ENCODE data around the gene SPATA31D1. TPM values are rescaled to one million over a fixed set of nuclear protein-coding genes. Genes with fewer than 3 reads are reported as not detected.

SPATA31D1 gene
- total and polyA plus RNA-seq, 2 of the 13 experiments (the other 11 are each of a cell fraction or from before 2014, with no cell fraction given): not detected

- Histone ChIP-seq H3K4me1 (ENCODE audit: insufficient read depth, low read length) (no peaks in the 10 kb centered on the region), H3K4me3 (replicated peaks in 1 of 3; ENCODE audit: insufficient read depth in 1 of 3, low read depth in 2 of 3, low read length in 3 of 3) (no peak overlapping the region), H3K9me3 (ENCODE audit: low read length) (no peaks in the 10 kb centered on the region), H3K79me2 (ENCODE audit: insufficient read depth, low read length) (no peaks in the 10 kb centered on the region), H3K9ac (ENCODE audit: insufficient read depth, low read depth, low read length) (no peak overlapping the region), H4K20me1 (ENCODE audit: insufficient read depth, low read length) (no peaks in the 10 kb centered on the region), H3K27me3 (ENCODE audit: control insufficient read depth in 1 of 2, insufficient read depth in 2 of 2, low read length in 2 of 2) (no peaks in the 10 kb centered on the region), H3K36me3 (replicated peaks in 1 of 2; ENCODE audit: control insufficient read depth in 1 of 2, insufficient read depth in 2 of 2, low read length in 2 of 2) (no peaks in the 10 kb centered on the region), H3K4me2 (ENCODE audit: low read depth, low read length) (no peak overlapping the region), H2AFZ (ENCODE audit: low read length) (no peak overlapping the region), H3K27ac (ENCODE audit: extremely low read length, insufficient read depth, low read length) (no peak overlapping the region)
- no peak for DNase-seq (ENCODE audit: low spot score)
- ATAC-seq: no peak
- TF ChIP-seq SRF (IDR thresholded peaks at IDR 0.05; ENCODE audit: low read depth, low read length): no peak
- TF ChIP-seq CREB1 (IDR thresholded peaks at IDR 0.05): no peak
- TF ChIP-seq CREB1 (CRISPR knock-in tag; IDR thresholded peaks at IDR 0.05): no peak
- no peak for TF ChIP-seq POGZ (CRISPR knock-in tag; IDR thresholded peaks at IDR 0.05)
- TF ChIP-seq ZNF143 (CRISPR knock-in tag; IDR thresholded peaks at IDR 0.05): no peak
- TF ChIP-seq ZBTB8A (CRISPR knock-in tag; IDR thresholded peaks at IDR 0.05; ENCODE audit: borderline replicate concordance, low read depth): no peak
- no peak for TF ChIP-seq ZNF224 (CRISPR knock-in tag; IDR thresholded peaks at IDR 0.05)
- TF ChIP-seq RELA (CRISPR knock-in tag; IDR thresholded peaks at IDR 0.05): no peak
- no peak for TF ChIP-seq RBM22 (optimal IDR thresholded peaks at IDR 0.05; ENCODE audit: low read length)
- no peak for TF ChIP-seq ZFP91 (CRISPR knock-in tag; IDR thresholded peaks at IDR 0.05; ENCODE audit: borderline replicate concordance)
- TF ChIP-seq ZNF674 (CRISPR knock-in tag; IDR thresholded peaks at IDR 0.05; ENCODE audit: low read depth): no peak
- no peak for TF ChIP-seq ZNF10 (CRISPR knock-in tag; IDR thresholded peaks at IDR 0.05; ENCODE audit: borderline replicate concordance, low read depth)
- TF ChIP-seq ZNF792 (CRISPR knock-in tag; IDR thresholded peaks at IDR 0.05): no peak
- TF ChIP-seq TCF7 (IDR thresholded peaks at IDR 0.05; ENCODE audit: low read depth): no peak
- no peak for TF ChIP-seq GATAD2A (CRISPR knock-in tag; IDR thresholded peaks at IDR 0.05)
- no peak for TF ChIP-seq MAX (IDR thresholded peaks at IDR 0.05)
- TF ChIP-seq ZNF264 (CRISPR knock-in tag; IDR thresholded peaks at IDR 0.05): no peak
- TF ChIP-seq ZNF777 (CRISPR knock-in tag; IDR thresholded peaks at IDR 0.05): no peak
- TF ChIP-seq SCMH1 (CRISPR knock-in tag; IDR thresholded peaks at IDR 0.05; ENCODE audit: borderline replicate concordance): no peak
- in situ Hi-C loops (cut with HindIII; ENCODE audit: extremely low pct_ligation_motif_present, low pct_unique_long_range_greater_than_20kb) (no loop called here), intact Hi-C loops (cut with micrococcal nuclease; ENCODE audit: unreplicated experiment) (no loop called here)
- CTCF ChIA-PET (ENCODE audit: low intra/inter-chr PET ratio, low total read pairs): no interaction called here
- FAIRE-seq: no peak
- 2% methylated on average over 2 of the region's 2 CpGs for WGBS (ENCODE audit: low lambda C conversion rate)
- POLR2A ChIA-PET: no interaction called here
- BruUV-seq (replicated peaks): no TSS peak
These were observed 50.3 kb downstream of the SPATA31D1 start for GRCh38 chr9:82038897-82039296.

Other genes with a start within 250 kb of the SPATA31D1 start
- gene SPATA31D4, start 60.3 kb upstream of the SPATA31D1 start, total RNA-seq (2016; rRNA removed; fragmentation: Illumina TruSeq; extraction: Trizol): not detected in 2 replicates
- gene SPATA31D4, start 60.3 kb upstream of the SPATA31D1 start, polyA plus RNA-seq (2011; rRNA removed): not detected in 2 replicates
- not detected in 2 replicates for gene SPATA31D3, start 45.3 kb upstream of the SPATA31D1 start, total RNA-seq (2016; rRNA removed; fragmentation: Illumina TruSeq; extraction: Trizol)
- not detected in 2 replicates for gene SPATA31D3, start 45.3 kb upstream of the SPATA31D1 start, polyA plus RNA-seq (2011; rRNA removed)

Data from HepG2 (cell line).